Peyer's patch (tissue), 4 donors: ENCODE results near the gene PRAMEF8.
"Not testable (repeated sequence)": the region's sequence is repeated elsewhere in the genome, so short reads cannot be mapped to it uniquely, and the experiment has no call there.

ENCODE experiments used
- POLR2A ChIP-seq, 2 donors: fragments of 450-650 bp; IDR thresholded peaks; one replicate each; pipeline ENCODE4 v1.5.1; 2017; ENCODE audit warnings: antibody characterized with exemption in 2 of 2, mild to moderate bottlenecking in 2 of 2, moderate library complexity in 2 of 2
- TF ChIP-seq, protein P1 (sequence below), 6 experiments: fragments of 450-650 bp in 4 of 6; fragments of 200-600 bp in 2 of 6; sonication (generic) in 1 of 6; IDR thresholded peaks; one replicate each; pipeline ENCODE4 v1.5.1; 2017 to 2019; ENCODE audit warnings: antibody characterized with exemption in 6 of 6, mild to moderate bottlenecking in 3 of 6, moderate library complexity in 1 of 6

DNA sequence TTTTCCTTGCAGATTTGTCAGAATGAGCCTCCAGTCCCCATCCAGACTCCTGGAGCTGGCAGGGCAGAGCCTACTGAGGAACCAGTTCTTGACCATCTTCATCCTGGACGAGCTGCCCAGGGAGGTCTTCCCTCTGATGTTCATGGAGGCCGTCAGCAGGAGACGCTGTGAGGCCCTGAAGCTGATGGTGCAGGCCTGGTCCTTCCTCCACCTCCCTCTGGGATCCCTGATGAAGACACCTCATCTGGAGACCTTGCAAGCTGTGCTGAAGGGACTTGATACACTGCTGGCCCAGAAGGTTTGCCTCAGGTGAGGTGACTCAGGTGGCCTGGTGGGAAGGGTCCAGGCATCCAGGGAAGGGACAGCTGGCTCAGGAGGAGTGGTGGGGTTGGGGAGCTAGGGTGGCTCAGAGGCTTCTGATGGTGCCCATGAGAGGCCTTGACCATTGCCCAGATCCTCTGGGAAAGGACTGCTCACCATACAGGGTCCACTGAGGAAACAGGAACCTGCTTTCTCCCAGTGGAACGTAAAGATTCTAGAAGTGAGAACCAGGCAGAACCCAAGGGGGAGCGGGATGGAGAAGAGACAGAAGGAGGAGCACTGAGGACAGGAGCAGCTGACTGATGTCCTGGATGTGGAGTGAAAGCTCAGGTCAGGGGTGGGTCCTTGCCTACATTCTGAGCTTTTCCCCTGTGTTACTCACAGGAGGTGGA lies 38.9 kb downstream of the PRAMEF8 start:
- TF ChIP-seq, protein P1, sequence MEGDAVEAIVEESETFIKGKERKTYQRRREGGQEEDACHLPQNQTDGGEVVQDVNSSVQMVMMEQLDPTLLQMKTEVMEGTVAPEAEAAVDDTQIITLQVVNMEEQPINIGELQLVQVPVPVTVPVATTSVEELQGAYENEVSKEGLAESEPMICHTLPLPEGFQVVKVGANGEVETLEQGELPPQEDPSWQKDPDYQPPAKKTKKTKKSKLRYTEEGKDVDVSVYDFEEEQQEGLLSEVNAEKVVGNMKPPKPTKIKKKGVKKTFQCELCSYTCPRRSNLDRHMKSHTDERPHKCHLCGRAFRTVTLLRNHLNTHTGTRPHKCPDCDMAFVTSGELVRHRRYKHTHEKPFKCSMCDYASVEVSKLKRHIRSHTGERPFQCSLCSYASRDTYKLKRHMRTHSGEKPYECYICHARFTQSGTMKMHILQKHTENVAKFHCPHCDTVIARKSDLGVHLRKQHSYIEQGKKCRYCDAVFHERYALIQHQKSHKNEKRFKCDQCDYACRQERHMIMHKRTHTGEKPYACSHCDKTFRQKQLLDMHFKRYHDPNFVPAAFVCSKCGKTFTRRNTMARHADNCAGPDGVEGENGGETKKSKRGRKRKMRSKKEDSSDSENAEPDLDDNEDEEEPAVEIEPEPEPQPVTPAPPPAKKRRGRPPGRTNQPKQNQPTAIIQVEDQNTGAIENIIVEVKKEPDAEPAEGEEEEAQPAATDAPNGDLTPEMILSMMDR (IDR thresholded peaks at IDR 0.05), result not testable (repeated sequence)
- TF ChIP-seq POLR2A (IDR thresholded peaks at IDR 0.05), result not testable (repeated sequence)
